22Rv1 (cell line): ENCODE results near the gene JHY.

ENCODE experiments used
- CTCF ChIP-seq: fragments of 450-650 bp; IDR thresholded peaks from 2 replicates; pipeline ENCODE4 v1.5.1; 2017; ENCODE audit warnings: mild to moderate bottlenecking
- ZFX ChIP-seq: fragments of 450-650 bp; IDR thresholded peaks from 2 replicates; pipeline ENCODE4 v1.6.1; 2017; ENCODE audit warnings: antibody characterized with exemption, borderline replicate concordance

GRCh38 chr11:122871302-122871701, 11.3 kb upstream of the JHY start:
- TF ChIP-seq CTCF (no peak), ZFX (no peak)
